HG03139 (cell line): ENCODE results near the gene SCIMP.
"Not testable (repeated sequence)": the region's sequence is repeated elsewhere in the genome, so short reads cannot be mapped to it uniquely, and the experiment has no call there.

Experiments
- ATAC-seq: cut with Tn5 transposase; IDR thresholded peaks from one replicate; pipeline ENCODE4 v1.9.1; 2021; ENCODE audit not compliant: unreplicated experiment

Gene SCIMP

DNA sequence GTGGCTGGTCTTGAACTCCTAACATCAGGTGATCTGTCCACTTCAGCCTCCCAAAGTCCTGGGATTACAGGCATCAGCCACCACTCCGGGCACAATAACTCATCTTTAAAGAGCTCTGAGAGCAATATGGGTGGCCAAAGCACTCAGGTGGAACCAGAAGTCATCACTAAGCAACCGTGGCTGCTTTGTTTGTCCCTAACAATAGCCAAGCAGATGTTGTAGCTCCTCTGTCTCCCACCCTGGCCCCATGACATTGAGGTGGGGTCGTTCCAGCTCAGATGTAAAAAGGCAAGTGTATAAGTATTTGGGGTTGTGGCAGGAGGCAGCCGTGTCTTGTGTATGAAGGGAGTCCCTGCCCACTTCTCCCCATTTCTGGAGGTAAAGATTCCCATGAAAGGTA, 3.7 kb upstream of the SCIMP start:
- ATAC-seq = no peak

DNA sequence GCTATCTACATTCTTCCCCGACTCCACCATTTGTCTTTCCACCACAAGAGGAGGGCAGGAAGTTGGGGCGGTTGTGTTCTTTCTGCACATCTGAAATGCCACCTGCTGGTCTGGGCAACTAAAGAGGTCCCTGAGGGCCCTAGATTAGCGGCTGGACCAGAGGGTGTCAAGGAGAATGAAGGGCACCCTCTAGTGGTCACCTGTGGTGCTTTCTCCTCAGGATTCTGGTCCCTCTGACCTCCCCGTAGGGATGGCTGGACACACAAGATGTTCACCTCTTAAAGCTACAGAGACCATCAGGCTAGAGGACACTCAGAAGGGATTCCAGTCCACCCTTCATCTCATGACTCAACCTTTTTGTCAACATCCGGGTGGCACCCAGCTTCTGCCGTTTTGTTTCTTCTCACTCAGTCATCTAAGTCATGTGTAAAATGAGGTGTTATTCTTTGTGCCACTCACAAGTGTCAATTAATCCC, 2.9 kb upstream of the SCIMP start:
- peak; percentile 39 for ATAC-seq

DNA sequence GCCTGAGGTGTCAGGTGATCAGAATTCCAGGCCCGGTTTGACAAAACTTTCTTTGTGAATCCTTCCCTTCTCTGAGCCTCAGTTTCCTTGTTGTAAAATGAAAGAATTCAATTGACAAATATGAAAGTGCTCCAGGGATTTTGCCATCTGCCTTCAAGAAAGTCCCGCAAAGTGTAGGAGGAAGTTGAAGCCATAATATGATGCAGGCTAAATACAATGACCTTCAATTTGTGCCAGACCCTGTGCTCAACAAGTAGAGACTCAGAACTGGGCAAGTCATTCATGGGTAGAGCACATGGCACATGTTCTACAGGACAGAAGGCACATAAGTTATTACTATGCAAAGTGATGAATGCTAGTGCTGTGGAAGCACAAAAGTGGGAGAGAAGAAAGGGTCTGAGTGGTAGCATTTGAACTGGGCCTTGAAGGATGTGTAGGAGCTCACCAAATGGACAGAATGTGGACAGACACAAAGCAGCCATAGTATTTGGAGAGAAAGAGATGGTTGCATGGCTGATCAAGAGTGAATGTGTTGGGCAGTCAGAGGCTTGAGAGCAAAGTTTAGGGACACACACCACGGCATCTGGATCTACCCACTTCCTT, 2.4 kb upstream of the SCIMP start:
- ATAC-seq = no peak

DNA sequence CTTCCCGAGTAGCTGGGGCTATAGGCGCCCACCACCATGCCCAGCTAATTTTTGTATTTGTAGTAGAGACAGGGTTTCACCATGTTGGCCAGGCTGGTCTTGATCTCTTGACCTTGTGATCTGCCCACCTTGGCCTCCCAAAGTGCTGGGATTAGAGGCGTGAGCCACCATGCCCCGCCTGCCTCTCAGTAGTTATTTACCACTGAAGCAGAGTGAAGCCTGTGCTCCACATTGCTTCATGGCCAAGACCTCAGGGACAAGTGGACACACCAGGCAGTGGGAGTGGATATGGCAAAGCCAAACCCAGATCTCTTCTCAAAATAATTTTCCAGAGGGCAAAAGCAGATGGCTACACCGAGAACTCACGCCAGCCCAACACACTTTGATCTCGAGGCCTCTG, 1.2 kb downstream of the SCIMP start:
- ATAC-seq = not testable (repeated sequence)

DNA sequence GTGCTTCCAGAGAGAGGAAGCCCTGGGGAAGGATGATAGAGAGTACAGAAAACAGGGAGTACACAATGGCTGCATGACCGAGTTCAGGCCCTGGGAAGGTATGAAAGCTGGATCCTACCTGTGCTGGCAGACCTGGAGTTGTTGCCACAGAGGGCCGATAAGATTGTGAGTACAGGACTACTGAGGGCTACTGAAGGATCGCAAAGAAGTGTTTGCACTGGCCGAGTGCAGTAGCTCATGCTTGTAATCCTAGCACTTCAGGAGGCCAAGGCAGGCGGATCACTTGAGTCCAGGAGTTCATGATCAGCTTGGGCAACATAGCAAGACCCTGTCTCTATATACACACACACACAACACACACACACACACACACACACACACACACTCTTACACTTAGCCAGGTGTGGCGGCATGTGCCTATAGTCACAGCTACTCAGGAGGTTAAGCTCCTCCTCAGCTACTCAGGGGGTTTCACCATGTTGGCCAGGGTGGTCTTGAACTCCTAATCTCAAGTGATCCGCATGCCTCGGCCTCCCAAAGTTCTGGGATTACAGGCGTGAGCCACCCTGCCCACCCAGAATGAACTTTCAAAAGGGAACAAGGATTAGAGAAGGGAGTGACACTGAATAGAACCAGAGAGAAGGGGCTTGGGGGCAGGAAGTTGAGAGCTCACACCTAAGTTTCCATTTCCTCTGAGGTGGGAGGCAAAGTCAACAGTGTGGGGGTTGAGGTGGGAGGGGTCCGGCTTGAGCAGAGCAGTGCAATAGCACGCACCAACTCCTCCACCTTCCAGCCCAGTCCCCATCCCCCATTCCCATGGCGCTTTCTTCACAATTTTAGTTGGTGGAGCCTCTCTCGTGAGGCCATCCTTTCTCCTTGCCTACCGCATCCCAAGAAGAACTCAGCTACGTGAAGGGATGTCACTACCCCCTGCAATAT, 7.5 kb downstream of the SCIMP start:
- no peak for ATAC-seq

DNA sequence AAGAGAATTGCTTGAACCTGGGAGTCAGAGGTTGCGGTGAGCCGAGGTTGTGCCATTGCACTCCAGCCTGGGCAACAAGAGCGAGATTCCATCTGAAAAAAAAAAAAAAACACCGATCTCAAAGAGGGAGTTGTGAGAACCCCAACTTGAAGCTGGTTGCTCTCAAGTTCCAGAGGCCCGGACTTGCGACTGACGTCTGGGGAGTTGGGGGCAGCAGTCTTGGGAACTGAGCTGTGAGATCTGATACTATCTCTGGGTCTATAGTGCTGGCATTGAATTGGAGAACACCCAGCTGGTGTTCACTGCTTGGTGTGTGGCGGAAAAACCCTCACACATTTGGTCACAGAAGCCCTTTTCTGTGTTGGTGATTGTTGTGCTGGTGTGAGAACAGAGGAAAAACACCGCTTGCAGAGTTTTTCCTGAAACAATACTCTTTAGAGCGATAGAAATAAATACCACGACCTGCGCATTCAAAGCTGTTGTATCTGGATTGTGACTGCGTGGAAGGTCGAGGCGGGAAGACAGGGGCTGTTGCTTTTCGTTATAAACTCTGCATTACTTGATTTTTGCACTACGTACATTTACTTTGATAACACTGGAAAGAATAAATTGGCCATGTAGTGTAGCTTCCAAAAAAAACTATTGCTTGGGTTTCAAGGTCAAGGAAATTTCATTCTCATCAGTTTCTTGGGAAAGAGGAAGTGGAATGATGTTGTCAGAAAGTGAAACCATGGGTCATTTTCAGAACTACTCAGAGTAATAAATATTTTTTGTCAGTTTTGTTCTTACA, 8.8 kb downstream of the SCIMP start:
- no peak for ATAC-seq

DNA sequence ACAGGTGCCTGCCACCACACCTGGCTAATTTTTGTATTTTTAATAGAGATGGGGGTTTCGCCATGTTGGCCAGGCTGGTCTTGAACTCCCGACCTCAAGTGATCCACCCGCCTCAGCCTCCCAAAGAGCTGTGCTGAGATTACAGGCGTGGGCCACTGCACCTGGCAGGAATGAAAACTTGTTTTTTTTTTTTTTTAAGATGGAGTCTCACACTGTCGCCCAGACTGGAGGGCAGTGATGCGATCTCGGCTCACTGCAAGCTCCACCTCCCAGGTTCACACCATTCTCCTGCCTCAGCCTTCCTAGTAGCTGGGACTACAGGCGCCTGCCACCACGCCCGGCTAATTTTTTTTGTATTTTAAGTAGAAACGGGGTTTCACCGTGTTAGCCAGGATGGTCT, 12.7 kb downstream of the SCIMP start:
- not testable (repeated sequence) for ATAC-seq

DNA sequence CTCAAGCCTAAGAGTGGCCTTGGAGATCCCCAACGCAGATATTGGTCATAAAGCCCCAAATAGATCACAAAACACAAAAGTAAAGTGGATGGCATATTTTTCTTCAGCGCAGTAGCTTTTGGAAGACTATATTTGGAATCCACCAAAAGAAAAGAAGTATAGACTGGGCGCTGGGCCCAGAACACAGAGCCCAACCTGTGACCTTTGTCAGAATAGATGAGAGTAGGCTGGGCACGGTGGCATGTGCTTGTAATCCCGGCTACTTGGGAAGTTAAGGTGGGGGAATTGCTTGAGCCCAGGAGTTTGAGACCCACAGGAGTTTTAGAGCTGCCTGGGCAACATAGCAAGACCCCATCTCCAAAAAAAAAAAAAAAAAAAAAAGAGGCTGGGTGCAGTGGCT, 14.6 kb downstream of the SCIMP start:
- ATAC-seq = no peak

DNA sequence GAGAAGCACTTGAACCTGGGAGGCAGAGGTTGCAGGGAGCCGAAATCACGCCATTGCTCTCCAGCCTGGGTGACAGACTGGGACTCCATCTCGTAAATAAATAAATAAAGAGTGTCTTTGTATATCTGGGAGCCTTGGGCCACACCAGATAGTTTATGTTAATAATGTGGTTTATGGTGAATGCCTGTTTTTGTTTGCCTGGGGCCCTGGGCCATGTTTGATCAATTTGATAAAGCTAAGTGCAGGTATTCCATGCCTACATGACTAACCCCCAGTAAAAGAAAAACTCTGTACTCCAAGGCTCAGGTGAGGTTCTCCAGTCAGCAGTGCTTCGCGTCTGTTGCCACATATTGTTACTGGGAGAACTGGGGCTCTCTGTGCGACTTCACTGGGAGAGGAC, 15.1 kb downstream of the SCIMP start:
- no peak for ATAC-seq

DNA sequence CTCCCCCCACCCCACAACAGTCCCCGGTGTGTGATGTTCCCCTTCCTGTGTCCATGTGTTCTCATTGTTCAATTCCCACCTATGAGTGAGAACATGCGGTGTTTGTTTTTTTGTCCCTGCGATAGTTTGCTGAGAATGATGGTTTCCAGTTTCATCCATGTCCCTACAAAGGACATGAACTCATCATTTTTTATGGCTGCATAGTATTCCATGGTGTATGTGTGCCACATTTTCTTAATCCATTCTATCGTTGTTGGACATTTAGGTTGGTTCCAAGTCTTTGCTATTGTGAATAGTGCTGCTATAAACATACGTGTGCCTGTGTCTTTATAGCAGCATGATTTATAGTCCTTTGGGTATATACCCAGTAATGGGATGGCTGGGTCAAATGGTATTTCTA, 17.1 kb downstream of the SCIMP start:
- ATAC-seq = not testable (repeated sequence)

DNA sequence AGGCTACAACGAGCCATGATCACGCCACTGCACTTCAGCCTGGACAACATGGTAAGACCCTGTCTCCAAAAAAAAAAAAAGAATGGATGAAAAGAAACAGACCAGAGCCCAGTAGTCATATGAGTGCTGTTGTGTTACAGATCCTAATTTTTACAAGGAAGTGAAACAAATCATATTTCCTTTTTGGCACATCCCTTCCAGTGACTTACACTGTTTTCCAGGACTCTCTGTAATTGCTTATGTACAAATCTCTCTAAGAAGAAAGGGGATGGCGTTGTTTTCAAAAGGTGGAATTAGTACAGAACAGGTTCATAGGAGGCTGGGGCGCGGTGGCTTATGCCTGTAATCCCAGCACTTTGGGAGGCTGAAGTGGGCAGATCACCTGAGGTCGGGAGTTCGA, 23.2 kb downstream of the SCIMP start:
- no peak for ATAC-seq

DNA sequence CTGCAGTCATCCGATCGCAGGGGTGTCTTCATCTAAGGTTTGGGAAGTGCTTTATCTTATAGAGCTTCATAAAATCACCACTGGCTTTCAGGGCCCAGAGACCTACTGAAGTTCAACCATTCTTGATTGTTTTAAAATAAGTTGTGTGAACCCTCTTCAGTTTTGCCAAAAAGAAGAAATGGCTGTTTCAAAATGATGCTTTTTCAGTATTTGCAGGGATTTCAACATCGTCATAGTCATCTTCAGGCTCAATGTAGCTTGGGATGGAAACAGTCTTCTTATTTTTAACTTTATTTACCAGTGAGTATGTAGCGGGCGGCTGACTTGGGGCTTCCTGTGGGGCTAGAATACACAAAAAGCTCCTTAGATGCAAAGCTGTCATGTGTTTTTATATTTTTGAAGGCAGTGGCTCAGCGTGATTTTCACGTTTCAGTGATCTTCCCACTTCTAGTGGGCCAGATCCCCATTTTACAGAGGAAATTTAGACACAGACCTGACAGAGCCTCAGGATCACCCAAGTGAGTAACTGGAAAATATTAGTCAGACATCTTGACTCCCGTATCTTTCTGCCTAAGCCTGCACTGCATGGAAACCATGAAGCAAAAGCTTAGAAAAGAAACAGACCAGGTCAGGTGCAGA, 23.9 kb downstream of the SCIMP start:
- no peak for ATAC-seq

DNA sequence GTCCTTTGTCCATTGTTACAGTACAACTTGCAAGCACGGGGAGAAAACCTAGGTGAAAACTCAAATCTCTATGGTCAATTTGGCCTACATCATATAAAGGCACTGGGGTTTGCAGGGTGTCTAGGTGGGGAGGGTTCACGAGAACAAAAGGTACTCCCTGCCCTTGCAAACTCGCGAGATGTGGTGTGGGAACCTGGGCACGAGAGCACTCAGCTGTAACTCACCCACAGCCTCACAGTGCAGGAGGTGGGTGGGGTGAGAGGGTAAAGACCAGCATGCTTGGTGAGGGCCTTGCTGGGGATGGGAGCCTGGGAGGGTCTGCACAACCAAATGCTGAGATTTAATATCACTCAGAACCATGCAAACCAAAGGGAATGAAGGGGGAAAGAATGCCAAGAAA, 24.6 kb downstream of the SCIMP start:
- no peak for ATAC-seq

DNA sequence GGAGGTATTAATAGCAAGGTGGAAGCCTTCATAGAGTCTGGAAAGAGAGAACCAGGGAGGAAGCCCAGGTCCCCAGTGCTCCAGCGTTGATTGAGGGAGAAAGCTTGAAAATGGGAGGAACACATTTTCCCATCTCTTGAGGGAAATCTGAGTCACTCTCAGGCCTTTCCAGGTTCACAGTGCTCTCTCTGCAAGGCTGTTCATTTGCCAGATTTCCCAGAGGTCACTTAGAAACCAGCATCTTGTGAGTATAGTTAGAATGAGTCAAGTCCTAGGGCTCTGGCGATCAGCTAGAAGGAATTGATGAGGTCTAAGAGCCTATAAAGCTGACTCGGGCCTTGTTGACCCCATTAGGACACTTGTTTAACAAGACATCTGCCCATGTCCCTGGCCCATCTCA, 25.3 kb downstream of the SCIMP start:
- no peak for ATAC-seq

DNA sequence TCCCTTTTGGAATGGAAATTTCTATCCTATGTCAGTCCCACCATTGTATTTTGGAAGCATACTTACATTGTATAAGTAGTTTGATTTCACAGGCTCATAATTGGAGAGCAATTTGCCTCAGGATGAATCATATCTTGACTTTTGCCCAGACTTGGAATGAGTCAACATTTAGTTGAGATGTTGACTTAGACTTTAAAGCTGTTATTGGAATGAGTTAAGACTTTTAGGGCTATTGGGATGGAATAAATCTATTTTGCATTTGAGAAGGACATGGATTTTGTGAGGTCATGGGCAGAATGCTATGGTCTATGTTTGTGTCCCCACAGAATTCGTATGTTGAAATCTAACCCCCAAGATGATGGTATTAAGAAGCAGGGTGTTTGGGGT, 30.8 kb downstream of the SCIMP start:
- ATAC-seq = no peak

DNA sequence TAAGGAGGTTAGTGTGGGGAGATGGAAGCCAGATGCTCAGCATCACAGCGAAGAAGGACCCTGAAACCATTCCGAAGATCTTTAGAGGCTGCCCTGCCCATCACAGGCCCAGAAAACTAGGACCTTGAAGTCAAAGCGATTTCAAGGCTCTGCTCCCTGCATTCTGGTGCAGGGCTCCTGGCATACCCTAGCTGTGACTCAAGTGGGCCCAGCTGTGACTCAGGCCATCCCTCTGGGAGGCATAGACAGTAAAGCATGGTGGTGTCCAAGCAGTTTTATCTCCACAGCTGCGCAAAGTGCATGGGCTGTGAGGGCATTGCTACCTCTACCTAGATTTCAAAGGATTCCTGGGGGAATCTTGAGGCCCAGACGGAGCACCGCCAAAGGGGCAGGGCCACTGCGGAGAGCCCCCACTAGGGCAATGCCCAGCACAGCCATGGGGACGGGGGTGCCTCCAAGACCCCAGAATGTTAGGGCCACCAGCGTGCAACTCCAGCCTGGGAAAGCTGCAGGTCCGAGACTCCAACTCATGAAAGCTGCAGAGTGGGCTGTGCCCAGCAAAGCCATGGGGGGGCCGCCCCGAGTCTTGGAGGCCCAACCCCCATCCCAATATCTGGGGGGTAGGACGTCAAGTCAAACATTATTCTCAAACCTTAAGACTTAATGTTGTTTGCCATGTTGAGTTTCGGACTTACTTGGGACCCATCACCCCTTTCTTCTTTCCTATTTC, 31.3 kb downstream of the SCIMP start:
- no peak for ATAC-seq

DNA sequence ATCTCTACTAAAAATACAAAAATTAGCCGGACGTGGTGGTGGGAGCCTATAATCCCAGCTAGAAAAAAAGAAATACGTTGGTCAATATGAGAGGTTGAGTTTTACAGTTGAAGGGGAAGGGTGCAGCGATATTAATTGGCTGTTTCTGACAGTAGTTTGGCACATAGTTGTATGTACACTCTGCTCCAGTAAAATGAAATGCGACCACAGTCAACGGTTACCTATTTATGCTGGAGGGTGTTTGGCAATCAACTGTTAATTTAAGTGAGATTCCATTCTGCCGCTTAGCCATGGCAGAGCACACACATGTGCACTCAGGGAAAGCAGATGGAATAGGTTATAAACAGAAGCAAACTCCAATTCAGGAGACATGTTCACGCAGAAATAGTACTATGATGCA, 33.6 kb downstream of the SCIMP start:
- no peak for ATAC-seq

DNA sequence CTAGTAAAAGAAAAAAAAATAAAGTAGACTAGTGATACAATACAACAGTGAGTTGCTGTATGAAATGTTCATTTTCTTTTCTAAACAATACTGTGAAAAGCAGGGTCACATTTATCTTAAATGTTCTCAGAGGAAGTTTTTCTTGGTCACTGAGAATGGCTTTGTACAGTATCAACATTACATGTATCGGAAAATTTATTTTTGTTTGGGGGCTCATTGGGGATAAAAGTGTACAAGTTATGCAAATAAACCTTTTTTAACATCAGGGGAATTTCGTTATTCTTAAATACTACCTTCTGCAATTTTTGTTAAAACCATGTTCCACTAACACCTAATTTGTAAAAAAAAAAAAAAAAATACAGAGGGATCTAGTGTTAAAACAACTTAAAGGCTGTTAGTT, 34.3 kb downstream of the SCIMP start:
- ATAC-seq = no peak

DNA sequence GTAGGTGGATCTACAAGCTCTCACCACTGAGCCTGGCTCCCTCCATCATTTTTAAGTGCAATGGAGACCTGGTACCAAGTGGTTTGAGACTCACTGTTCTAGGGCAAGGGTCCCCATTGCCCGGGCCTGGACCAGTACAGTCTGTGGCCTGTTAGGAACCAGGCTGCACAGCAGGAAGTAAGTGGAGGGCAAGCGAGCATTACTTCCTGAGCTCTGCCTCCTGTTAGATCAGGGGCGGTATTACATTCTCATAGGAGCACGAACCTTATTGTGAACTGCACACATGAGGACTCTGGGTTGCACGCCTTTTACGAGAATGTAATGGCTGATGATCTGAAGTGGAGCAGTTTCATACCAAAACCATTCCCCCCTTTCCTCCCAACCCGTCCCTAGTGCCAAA, 36.2 kb downstream of the SCIMP start:
- ATAC-seq = no peak

DNA sequence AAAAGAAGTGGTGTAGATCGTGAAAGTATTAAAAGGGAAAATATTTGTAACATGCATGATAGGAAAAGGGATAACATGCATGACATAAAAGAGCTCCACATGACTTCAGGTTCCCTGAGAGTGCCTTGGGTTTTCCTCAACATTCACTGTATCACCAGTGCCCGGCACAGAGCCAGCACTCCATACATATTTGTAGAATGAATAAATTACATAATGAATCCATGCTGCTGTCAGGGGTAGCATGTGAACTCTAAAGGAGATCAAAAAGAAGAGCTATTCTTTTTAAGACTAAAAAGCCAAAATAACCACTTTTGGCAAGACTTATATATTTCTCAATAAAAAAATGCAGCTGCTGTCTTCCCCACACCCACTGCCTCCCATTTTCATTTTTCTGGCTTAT, 40.3 kb downstream of the SCIMP start:
- no peak for ATAC-seq
